ENCODE data around the gene ORC3.
"Not testable (repeated sequence)": the region's sequence is repeated elsewhere in the genome, so short reads cannot be mapped to it uniquely, and the experiment has no call there.

- TF ChIP-seq CTCF (conservative IDR thresholded peaks at IDR 0.05; ENCODE audit: low read depth, low read length); EZH2 (IDR thresholded peaks at IDR 0.05; ENCODE audit: borderline replicate concordance, low read depth, low read length, poor library complexity, severe bottlenecking): not testable (repeated sequence)
Measured at GRCh38 chr6:87613018-87613417, 23.1 kb downstream of the ORC3 start.
